Panc1 (cell line): ENCODE measurements around the gene NPC1L1. TPM values are rescaled to one million over a fixed set of nuclear protein-coding genes. Genes with fewer than 3 reads are reported as not detected.

ENCODE experiments used
- ATAC-seq: fragments of 200-7000 bp; cut with Tn5 transposase; 2 replicates; pipeline ENCODE4 v1.9.1; 2020; ENCODE audit warnings: mild to moderate bottlenecking, moderate library complexity
- BruUV-seq: library from RNA; stranded (reverse); fragments of 400-500 nt; replicated peaks from 2 replicates; lab custom pipeline; 2021; lab: Mats Ljungman, UMichigan
- CTCF ChIA-PET: fragments of 300-600 bp; sonication (Branson Sonifier 250); formaldehyde crosslinking; loops from one replicate; lab custom pipeline; 2022; ENCODE audit warnings: antibody characterized with exemption; lab: Charles Lee
- POLR2A ChIA-PET: fragments of 300-600 bp; sonication (Branson Sonifier 250); formaldehyde crosslinking; loops from one replicate; lab custom pipeline; 2022; ENCODE audit warnings: antibody characterized with exemption; lab: Charles Lee
- DNase-seq: peaks from one replicate; pipeline ENCODE4 v3.0.0-alpha.2; 2010; ENCODE audit warnings: low read depth, low spot score
- H3K27ac ChIP-seq: 2 replicates; pipeline ENCODE4 v1.5.1; 2011; ENCODE audit warnings: mild to moderate bottlenecking, low read length, inconsistent platforms
- H3K27me3 ChIP-seq: fragments of 200-500 bp; sonication (Bioruptor generic); 2 replicates; pipeline ENCODE4 v1.6.0; 2014; ENCODE audit warnings: low read length, inconsistent platforms; ENCODE audit not compliant: control insufficient read depth, insufficient read depth
- H3K36me3 ChIP-seq: fragments of 200-500 bp; sonication (Bioruptor generic); 2 replicates; pipeline ENCODE4 v1.5.1; 2014; ENCODE audit warnings: inconsistent platforms, mild to moderate bottlenecking, low read length, moderate library complexity; ENCODE audit not compliant: control insufficient read depth, insufficient read depth
- H3K4me1 ChIP-seq: 2 replicates; pipeline ENCODE4 v1.5.1; 2011; ENCODE audit warnings: inconsistent platforms, mild to moderate bottlenecking, low read length, moderate library complexity; ENCODE audit not compliant: control insufficient read depth, insufficient read depth
- H3K4me3 ChIP-seq, 2 experiments: 2 replicates each; pipeline ENCODE4 v1.5.1; 2011 to 2012; ENCODE audit warnings: low read depth in 2 of 2, low read length in 2 of 2, mild to moderate bottlenecking in 2 of 2, inconsistent platforms in 1 of 2, moderate library complexity in 1 of 2
- H3K9me3 ChIP-seq: fragments of 200-500 bp; sonication (Bioruptor generic); 2 replicates; pipeline ENCODE4 v1.5.1; 2014; ENCODE audit warnings: low read depth, mild to moderate bottlenecking, inconsistent platforms, low read length, moderate library complexity; ENCODE audit not compliant: control insufficient read depth, insufficient read depth
- POLR2AphosphoS5 ChIP-seq: IDR thresholded peaks from 2 replicates; pipeline ENCODE4 v1.6.1; 2012; ENCODE audit warnings: mild to moderate bottlenecking, low read depth, low read length, moderate library complexity
- REST ChIP-seq, 2 experiments: IDR thresholded peaks; 2 replicates each; pipeline ENCODE4 v1.6.1; 2011 to 2012; ENCODE audit warnings: low read depth in 2 of 2, control low read depth in 1 of 2, low read length in 1 of 2, mild to moderate bottlenecking in 1 of 2, moderate library complexity in 1 of 2; ENCODE audit not compliant: insufficient read depth in 1 of 2
- SIN3A ChIP-seq: IDR thresholded peaks from 2 replicates; pipeline ENCODE4 v1.6.1; 2012; ENCODE audit warnings: low read depth, mild to moderate bottlenecking, low read length, moderate library complexity, borderline replicate concordance; ENCODE audit not compliant: insufficient read depth
- TCF7L2 ChIP-seq: IDR thresholded peaks from 2 replicates; pipeline ENCODE4 v1.6.1; 2011; ENCODE audit warnings: mild to moderate bottlenecking, low read depth, low read length, inconsistent platforms
- in situ Hi-C: cut with HindIII; loops from 2 replicates; pipeline ENCODE4 v1.10.0; 2016; ENCODE audit warnings: low sequenced_read_pairs, low pct_unique_long_range_greater_than_20kb
- intact Hi-C: fragments of 100-400 bp; cut with micrococcal nuclease; formaldehyde crosslinking; loops from one replicate; pipeline ENCODE4 v1.10.0; 2022; ENCODE audit not compliant: unreplicated experiment
- total RNA-seq: library from RNA; stranded (reverse); gene quantifications from one replicate; pipeline ENCODE4 v1.2.1, GENCODE V29; 2021; ENCODE audit not compliant: unreplicated experiment
- TF ChIP-seq, protein P1 (sequence below): fragments of 450-650 bp; IDR thresholded peaks from 2 replicates; pipeline ENCODE4 v1.5.1; 2017; ENCODE audit warnings: mild to moderate bottlenecking

NPC1L1 gene
- total RNA-seq, 1 experiment from 2014 or later, result not detected

DNA sequence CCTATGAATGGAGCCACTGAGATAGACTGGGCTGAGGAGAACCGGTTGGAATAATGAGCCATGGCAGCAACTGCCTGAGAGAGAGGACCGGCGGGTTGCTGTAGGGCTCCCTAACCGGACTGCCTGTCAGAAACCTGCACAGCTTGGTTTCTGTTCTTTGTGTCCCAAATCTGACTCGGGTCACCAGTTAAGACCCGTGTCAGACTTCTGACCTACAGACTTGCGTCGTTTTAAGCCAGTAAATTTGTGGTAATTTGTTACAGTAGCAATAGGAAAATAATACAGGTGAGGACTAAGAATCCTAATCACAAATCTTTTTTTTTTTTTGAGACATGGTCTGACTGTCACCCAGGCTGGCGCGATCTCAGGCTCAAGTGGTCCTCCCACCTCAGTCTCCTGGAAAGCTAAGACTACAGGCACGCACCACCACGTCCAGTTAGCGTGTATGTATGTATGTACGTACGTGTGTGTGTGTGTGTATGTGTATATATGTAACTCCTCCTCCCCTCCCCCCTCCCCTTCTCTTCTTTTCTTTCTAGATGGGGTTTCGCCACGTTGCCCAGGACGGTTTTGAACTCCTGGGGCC, 33.2 kb upstream of the NPC1L1 start:
- TF ChIP-seq TCF7L2 (no peak), POLR2AphosphoS5 (no peak)
- no peaks in the 10 kb centered on the region for H3K9me3 ChIP-seq
- ChIA-PET CTCF (no interaction called here), POLR2A (interaction anchor here (0.6 to 1.0 kb wide), 5 partner anchors 8 to 420 kb away, joined by 3 to 7 read pairs (median 3); partner anchors contain the start of gene TMED4)
- peak overlapping the region; percentile 91 to 94 for H3K4me3 ChIP-seq
- H3K4me1 ChIP-seq, result peaks cover 17% of the 10 kb centered on the region
- DNase-seq, result no peak
- intact Hi-C loops, result no loop called here
- ATAC-seq, result no peak
- in situ Hi-C loops, result no loop called here
- H3K27me3 ChIP-seq, result no peaks in the 10 kb centered on the region
- peak overlapping the region; percentile 96 for H3K27ac ChIP-seq
- BruUV-seq, result TSS peak; percentile 90
- peaks cover 35% of the 10 kb centered on the region for H3K36me3 ChIP-seq

GRCh38 chr7:44573464-44574286, 32.5 kb upstream of the NPC1L1 start, which contains the start of gene DDX56:
Gene DDX56, minus strand, starts transcription at chr7:44573908. Its CDS starts 13 bp downstream, at chr7:44573895.
- H3K4me3 ChIP-seq, result peak within 1 kb of the TSS; percentile 91 to 94
- intact Hi-C loops, result no loop called here
- ATAC-seq (peak; percentile 98), DNase-seq (peak; percentile 83)
- peak within 1 kb of the TSS; percentile 96 for H3K27ac ChIP-seq
- BruUV-seq, result no TSS peak
- H3K9me3 ChIP-seq, result no peaks in the 10 kb centered on the region
- H3K27me3 ChIP-seq, result no peaks in the 10 kb centered on the region
- ChIA-PET POLR2A (interaction anchor here (0.6 to 1.0 kb wide), 7 partner anchors 9 to 1686 kb away, joined by 3 to 7 read pairs (median 3); partner anchors contain the start of gene TMED4), CTCF (no interaction called here)
- in situ Hi-C loops, result no loop called here
- peaks cover 34% of the 10 kb centered on the region for H3K36me3 ChIP-seq
- TF ChIP-seq POLR2AphosphoS5, result peak; percentile 99
- no peak for TF ChIP-seq TCF7L2
- no peak for TF ChIP-seq SIN3A
- TF ChIP-seq, protein P1, sequence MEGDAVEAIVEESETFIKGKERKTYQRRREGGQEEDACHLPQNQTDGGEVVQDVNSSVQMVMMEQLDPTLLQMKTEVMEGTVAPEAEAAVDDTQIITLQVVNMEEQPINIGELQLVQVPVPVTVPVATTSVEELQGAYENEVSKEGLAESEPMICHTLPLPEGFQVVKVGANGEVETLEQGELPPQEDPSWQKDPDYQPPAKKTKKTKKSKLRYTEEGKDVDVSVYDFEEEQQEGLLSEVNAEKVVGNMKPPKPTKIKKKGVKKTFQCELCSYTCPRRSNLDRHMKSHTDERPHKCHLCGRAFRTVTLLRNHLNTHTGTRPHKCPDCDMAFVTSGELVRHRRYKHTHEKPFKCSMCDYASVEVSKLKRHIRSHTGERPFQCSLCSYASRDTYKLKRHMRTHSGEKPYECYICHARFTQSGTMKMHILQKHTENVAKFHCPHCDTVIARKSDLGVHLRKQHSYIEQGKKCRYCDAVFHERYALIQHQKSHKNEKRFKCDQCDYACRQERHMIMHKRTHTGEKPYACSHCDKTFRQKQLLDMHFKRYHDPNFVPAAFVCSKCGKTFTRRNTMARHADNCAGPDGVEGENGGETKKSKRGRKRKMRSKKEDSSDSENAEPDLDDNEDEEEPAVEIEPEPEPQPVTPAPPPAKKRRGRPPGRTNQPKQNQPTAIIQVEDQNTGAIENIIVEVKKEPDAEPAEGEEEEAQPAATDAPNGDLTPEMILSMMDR, result no peak
- no peak for TF ChIP-seq REST (IDR thresholded peaks at IDR 0.05; ENCODE audit: insufficient read depth in 1 of 2, low read depth in 2 of 2, low read length in 1 of 2)
- peaks cover 17% of the 10 kb centered on the region for H3K4me1 ChIP-seq
